Measurements from ENCODE around the gene HPGD.

HPGD gene

DNA sequence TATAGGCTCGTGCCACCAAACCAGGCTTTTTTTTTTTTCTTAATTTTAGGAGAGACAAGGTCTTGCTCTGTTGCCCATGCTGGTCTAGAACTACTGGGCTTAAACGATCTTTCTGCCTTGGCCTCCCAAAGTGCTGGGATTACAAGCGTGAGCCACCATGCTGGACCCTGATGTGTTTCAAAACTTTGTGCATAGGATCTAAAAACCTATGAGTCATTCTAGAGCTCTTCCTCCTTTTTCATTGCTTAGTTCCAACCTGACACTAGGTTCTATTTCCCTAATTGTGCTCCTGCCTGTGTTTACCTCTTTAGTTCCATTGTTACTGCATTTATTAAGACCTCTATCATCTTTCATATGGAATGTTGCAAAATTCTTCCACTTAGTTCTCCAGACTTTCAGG is 57.3 kb downstream of the HPGD start:
- no peak for DNase-seq

DNA sequence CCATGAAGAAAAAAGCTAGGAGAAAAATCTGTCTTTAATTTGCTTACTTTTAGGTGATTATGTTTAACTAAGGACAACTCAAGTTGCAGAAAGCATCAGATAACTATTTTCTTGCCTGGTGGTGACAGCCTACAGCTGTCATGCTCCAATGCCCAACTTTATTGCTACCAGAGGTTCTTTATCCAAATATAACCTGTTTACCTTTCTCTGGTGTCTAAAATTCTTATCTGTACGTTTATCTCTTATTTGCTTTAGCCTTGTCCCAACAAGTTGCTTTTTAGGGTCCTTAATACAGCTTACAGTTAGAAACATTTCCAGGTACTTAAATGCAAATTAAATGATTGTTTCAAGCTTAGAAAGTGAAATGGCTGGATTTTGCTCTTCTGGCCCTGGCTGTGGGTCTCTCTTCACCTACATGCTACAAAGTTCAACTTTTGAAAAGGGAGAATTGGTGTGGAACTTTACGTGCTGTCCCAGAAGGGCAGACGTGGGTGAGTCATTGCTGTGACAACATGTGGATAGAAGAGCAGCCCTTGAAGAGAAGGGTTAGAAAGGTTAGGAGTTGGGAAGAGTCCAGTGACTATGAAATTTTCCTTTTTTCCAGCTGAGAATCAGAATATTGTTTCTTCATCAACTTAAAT is 60.7 kb downstream of the HPGD start:
- DNase-seq, result no peak

DNA sequence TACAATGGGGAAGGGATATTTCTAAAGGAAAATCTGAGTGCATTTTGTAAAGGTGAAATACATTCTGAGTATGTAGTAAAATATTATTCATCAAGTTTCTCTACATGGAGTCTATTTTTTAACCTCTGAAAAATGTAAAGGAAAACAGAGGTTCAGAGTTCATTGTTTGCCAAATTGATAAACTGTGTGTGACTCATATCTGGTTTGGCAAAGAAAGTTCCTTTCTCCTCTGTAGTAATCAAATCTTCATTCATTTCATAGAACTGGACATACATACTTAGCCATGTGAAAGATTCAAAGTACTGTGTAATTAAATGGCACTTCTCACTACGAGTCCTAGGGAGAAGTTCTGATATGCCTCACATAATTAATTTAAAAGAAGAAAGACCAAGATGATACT is 61.6 kb downstream of the HPGD start:
- no peak for DNase-seq

DNA sequence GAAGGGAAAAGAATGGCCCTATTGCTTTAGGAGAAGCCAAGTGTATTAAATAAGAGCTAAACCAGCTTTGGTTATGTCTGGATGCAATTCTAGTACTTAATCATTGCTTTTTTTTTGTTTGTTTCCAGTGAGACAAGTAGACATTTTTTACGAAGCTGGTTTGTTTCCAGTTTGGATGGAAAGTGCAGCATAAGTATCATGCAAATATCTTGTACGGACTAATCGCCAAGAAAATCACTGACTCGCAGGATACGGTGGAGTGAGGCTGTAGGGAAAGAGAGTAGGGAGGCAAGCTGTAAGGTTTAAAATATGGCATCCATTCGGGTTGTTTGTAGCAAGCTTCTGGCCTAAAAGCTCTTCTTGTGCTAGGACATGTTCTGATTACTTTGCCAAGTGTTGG is 64.8 kb downstream of the HPGD start:
- no peak for DNase-seq

DNA sequence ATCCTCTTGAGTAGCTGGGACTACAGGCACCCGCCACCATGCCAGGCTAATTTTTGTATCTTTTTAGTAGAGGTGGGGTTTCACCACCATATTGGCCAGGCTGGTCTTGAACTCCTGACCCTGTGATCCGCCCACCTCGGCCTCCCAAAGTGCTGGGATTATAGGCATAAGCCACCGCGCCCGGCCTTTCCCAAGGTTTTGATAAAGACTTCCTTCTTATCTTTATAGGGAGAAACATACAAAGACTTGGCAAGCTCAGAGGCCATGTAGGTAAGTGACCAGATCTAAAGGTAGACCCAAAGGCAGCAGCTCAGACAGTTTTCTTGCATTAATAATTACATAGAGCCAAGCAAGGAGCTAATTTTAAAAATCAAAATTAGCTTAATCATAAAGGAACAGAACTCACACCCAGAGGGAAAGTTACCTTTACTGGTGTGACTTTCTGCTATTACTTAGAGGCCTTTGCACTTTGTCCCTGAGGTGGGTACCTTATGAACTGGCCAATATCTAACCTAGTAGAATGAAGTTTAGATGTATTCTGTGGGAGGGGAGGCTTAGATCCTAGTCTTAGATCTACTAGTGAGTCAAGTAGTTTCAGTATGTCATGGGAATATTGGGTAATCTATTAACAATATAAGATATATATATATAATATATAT is 67.3 kb downstream of the HPGD start:
- DNase-seq, result no peak

DNA sequence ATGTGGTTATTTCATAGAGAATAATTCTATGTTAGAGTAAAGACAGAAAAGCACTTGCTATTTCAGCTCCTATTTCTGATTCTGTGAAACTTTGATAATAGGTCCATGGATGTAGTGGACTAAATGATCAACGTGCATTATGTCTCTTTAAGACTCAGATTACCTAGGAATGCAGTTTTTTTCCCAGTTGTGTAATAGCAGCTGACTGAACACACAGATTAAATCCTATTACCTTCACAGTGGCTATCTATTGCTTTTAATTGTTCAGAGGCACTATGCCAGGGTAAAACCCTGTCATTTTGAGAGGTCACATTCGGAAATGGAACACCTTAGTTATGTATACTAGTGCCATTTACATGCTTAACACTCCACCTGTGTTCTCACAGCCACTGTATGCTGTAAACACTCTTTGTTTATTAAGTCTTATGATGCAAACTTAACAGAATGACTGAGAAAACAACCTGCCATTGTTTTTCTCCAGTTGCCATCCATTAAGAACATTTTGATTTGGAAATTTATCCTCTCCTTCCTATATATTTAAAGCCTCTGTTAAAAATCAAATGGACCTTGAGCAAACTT is 70.5 kb downstream of the HPGD start:
- no peak for DNase-seq

DNA sequence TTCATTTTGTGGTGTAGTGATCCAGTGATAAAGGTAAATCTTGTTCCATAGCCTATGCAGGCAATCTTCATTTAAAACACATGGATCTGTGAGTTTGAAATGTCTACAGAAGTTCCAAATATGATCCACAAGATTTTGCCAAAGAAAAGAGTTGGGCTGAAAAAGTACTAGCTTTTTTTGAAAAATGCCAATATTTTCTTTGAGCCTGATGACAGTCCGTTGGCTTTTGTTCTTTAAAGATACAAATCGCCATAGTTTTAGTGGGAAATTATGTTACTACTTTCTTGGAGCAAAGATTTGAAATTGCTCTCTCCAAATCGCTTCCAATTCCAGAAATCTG is 71.5 kb downstream of the HPGD start:
- no peak for DNase-seq

DNA sequence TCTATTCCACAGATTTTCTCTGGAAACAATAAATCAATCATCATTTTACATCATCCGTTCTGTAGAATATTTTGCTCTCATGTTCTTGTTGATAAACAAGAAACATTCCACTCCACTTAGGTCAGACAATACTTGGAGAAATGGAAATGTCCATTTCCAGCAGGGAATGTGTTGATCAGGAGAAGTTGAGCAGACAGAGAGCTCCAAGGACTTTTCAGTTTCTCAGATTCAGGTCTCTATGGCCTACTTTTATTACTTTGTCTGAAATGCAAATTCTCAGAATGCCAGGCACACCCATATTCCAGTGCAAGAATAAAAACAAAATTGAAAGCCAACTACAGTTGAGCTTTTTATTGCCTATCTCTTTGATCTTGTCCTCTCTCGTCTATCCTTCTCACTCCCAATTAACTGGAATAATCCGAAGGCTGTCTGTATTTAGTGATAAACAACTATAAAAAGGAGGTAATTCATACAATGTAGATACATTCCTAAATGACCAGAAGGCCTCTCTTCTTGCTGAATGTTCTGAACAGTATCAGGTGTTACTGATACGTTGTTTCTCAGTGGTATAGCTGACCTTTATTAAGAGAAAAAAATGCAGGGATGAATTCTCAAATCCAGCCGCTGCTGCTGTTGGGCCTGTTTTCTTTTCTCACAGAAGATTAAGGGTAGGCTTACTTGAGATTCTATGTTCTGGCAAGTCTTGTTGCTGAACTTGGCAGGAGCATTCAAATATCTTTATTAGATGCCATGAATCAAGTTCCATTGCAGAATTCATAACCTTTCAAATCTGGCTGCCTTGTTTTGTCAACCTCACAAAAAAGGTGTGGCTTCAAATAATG is 72.1 kb downstream of the HPGD start:
- DNase-seq, result no peak

DNA sequence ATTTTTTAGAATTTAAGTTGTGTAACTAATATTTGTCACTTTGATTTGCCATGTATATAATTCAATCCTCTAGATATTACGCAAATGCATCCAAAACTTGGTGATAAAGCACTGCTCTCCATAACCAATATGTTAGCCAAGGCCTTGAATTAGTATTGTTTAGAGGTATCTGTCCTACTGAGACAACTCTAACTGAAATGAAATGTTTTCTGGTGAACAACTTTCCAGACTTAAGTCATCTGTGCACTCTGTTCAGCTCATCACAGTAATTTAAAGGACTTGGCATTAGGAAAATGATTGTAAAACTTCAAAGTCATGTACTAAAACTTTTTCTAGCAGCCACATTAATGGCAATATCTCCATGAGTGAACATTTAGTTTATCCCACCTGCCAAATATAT is 73.1 kb downstream of the HPGD start:
- no peak for DNase-seq

DNA sequence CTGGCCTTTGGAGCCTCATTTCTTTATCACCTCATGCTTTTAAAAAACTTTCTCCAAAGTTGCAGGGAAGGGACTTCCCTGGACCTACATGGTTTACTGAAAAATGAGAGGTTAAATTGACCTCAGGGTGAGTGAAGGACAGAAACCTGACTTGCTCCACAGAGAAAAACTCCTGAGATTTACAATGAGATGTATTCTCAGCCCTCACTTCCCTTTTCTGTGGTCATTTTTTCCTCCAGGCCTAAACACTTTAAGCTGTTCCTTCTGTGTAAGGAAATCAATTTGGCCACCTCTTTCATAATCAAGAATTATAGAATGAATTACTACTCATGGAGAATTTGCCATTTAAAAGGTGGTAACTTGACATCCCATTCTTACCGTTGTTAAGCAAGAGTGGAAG is 77.9 kb downstream of the HPGD start:
- no peak for DNase-seq

All from retina (tissue), 1 donor.